Raji (cell line): ENCODE measurements around the gene DENND5A.

ENCODE experiments used
- POLR2A ChIP-seq: IDR thresholded peaks from 2 replicates; pipeline ENCODE4 v1.6.1; 2011; ENCODE audit warnings: low read depth, low read length, control low read depth; ENCODE audit not compliant: insufficient read depth

DENND5A gene

GRCh38 chr11:9153651-9154050, 111.5 kb downstream of the DENND5A start:
- no peak for TF ChIP-seq POLR2A

- TF ChIP-seq POLR2A, result no peak
Observed at GRCh38 chr11:9151631-9152030, 113.5 kb downstream of the DENND5A start.

DNA sequence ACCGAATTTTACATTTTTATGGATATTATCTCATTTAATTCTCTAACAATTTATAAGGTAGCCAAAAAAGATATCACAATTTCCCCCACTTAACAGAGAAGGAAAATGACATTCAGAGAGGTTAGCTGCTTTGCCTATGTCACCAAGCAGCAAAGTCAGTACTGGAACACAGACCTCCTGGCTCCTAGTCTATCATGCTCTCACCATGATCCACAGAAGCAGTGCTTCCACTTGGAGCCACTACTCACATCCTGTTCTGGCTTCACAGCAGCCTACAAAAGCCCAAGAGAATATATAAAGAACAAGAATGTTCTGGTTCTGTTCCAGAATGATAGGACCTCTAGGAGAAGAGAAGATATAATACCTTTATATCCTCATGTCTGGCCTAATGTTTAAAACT, 114.2 kb downstream of the DENND5A start:
- no peak for TF ChIP-seq POLR2A

- TF ChIP-seq POLR2A, result no peak
Observed at GRCh38 chr11:9150501-9150900, 114.6 kb downstream of the DENND5A start.

- TF ChIP-seq POLR2A, result no peak
Observed at GRCh38 chr11:9148727-9149126, 116.4 kb downstream of the DENND5A start.

- no peak for TF ChIP-seq POLR2A
Observed at GRCh38 chr11:9148035-9148434, 117.1 kb downstream of the DENND5A start.

- TF ChIP-seq POLR2A, result no peak
Observed at GRCh38 chr11:9146477-9146876, 118.7 kb downstream of the DENND5A start.

DNA sequence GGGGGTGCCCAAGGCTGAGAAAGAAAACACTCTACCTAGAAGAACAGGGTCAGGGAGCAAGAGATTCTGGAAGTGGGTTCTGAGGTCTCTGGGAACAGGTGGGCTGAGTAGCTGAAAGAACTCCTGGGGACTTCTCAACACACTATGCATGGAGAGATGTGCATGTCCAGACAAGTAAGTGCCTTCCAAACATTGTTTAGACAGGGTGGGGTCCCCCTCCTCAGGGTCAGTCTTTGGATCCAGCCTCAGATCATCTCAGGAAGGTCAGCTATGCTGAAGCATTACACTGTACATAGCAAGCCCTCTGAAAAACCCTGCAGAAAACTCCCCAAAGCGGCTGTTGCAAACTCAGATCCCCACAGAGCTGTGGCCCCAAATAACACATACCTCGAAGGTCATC, 119.9 kb downstream of the DENND5A start:
- TF ChIP-seq POLR2A, result no peak

DNA sequence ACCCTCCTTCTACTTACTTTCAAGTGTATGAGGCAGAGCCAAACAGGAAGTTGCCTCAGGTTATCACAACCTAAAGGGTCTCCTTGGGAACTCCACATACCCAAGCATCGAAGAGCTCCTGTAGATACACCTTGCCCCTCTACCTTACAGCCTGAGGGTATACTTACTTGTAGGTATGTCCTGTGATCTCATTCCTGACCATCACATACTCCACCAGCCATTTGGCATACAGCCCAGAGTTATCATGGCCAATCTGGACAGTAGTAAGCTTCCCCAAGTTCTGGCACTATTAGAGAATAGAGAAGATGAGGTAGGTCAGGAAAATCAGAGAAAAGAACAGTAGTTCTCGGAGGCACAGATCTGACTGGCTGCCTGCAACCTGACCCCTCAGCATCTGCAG, 120.3 kb downstream of the DENND5A start:
- no peak for TF ChIP-seq POLR2A

- TF ChIP-seq POLR2A, result no peak
Observed at GRCh38 chr11:9143721-9144120, 121.4 kb downstream of the DENND5A start.

DNA sequence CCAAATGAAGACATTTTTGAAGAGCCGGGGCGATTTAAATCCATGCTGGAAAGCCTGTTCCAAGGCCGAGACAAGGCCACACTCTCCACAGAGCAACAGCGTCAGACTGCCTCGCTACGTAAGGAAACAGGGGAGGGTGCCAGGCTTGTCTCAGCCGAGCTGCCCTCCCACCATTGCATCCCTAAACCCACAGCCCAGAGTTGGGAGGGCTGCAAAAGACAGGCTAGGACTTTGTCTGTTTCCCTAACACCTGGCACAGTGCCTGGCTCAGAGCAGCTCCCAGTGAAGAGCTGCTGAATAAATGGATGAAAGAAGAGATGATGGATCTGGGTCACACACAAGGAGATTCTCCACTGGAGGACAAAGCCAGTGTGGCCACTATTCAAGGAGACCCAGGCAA, 122.4 kb downstream of the DENND5A start:
- TF ChIP-seq POLR2A, result no peak

- TF ChIP-seq POLR2A, result no peak
Observed at GRCh38 chr11:9141186-9141585, 124.0 kb downstream of the DENND5A start.

DNA sequence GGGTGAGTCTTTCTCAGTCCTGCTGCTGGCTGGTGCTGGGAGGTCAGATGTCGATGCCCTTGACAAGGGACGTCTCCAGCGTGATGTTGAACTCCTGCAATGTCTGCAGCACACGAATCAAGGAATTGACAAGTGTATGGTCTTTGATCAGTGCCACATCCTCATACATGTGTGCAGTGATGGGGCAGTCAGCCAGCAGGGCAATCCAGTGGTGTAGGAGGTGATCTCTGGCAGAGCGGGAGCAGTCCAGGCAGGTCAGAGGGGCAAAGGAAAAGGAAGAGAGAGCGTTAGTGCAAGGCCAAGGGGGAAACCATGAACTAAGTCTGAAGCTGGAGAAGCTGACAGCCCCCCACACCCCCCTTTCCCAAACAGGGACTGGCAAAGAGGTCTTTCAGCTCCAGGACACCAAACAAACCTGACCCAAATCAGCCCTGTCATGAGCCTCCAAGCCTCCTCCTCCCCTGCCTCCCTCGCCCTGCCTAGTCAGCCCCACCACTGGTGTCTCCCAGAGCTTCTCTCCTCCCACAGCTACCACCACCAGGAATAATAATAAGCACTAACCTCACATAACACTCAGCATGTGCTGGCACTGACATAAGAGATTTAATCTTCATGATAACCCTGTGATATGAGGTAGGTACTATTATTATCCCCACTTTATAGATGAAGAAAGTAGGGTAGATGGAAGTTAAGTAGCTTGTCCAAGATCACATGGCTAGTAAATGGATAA, 125.4 kb downstream of the DENND5A start:
- TF ChIP-seq POLR2A, result no peak

DNA sequence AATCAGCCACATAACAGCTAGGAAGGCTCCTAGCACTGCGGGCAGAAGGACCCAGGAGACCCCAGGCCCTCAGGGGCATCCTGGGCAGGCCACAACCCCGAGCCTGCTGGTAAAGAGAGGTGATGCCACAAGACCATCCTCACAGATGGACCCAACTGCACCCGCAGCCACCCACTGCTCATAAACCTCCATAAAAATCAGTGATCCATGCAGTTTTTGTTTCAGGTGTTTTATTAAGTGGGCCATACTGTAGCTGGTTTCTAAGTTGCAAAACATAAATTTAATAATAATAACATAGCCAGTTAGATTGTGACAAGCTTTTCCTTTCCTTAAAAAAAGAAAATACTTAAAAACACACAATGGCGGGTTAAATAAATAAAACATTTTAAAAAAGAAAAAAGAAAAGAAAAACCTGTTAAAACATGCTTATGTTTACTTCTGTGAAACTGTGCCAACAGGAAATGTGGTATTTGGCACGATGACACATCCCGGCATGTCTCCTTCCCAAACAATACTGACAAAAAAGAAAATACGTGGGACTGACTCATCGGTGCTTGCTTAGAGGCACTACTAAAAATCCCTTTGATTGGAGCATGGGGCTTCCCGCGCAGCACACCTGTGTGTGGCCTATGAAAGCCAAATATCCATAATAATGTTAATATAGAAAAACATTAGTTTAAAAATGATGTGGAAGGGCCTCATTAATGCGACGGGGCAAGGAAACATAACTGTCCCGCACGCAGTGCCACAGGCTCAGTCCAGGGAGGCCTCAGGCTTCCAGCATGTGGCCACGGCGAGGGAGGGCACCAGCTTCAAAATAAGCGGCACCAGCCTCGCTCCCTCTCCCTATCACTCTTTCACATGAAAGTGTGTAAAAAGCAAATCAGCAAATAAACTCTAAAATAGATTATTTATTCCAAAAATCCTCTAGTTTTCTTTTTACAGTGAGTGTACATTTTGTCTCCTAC, 126.3 kb downstream of the DENND5A start:
- TF ChIP-seq POLR2A, result no peak

GRCh38 chr11:9138133-9138453, 127.1 kb downstream of the DENND5A start:
- no peak for TF ChIP-seq POLR2A
